HK-2 (cell line): ENCODE results near the gene SLC25A38.
A peak's percentile ranks its signal among the peaks of the same experiment; 100 is the strongest.
"Not testable (repeated sequence)": the region's sequence is repeated elsewhere in the genome, so short reads cannot be mapped to it uniquely, and the experiment has no call there.

Experiments used
- DNase-seq: peaks from one replicate; pipeline ENCODE4 v3.0.0-alpha.2; 2018; ENCODE audit not compliant: unreplicated experiment

The SLC25A38 gene

GRCh38 chr3:39407259-39407629 lies 24.1 kb downstream of the SLC25A38 start:
- no peak for DNase-seq

- DNase-seq = no peak
Measured at GRCh38 chr3:39407773-39408492, 24.8 kb downstream of the SLC25A38 start.

- no peak for DNase-seq
Measured at GRCh38 chr3:39408493-39409372, 25.6 kb downstream of the SLC25A38 start.

- DNase-seq = no peak
Measured at GRCh38 chr3:39409514-39410136, 26.5 kb downstream of the SLC25A38 start.

- DNase-seq = no peak
Measured at GRCh38 chr3:39410893-39411292, 27.7 kb downstream of the SLC25A38 start.

- no peak for DNase-seq
Measured at GRCh38 chr3:39412668-39413260, 29.6 kb downstream of the SLC25A38 start.

GRCh38 chr3:39413691-39414420 lies 30.7 kb downstream of the SLC25A38 start:
- DNase-seq = no peak

DNA sequence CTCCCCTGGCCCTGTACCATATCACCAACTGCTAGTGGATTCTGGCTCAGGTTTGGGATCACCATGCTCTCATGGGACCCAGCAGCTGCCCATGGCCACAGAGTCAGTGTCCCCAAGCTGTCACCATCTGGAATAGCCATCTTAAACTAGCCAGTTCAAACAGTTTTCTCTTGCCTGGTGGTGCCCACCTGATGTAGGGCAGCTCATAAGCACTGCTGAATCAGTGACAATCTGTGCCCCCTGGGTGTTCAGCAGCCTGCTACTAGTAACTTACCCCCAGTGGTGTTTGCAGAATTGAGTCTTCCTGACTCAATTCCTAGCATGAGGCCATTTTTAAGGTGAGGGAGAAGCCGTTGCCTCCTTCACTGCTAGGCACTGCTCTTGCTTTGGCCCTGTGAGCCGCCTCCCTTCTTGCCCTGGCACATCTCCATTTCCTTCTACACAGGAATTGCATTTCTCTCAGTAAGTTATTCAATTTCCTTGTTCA lies 31.3 kb downstream of the SLC25A38 start:
- DNase-seq = peak; percentile 27

DNA sequence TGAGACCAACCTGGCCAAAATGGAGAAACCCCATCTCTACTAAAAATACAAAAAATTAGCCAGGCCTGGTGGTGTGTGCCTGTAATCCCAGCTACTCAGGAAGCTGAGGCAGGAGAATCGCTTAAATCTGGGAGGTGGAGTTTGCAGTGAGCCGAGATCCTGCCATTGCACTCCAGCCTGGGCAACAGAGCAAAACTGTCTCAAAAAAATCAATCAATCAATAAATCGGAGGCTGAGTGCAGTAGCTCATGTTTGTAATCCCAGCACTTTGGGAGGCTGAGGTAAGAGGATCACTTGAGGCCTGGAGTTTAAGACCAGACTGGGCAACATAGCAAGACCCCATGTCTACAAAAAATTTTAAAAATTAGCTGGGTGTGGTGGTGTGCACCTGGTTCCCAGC lies 32.1 kb downstream of the SLC25A38 start:
- DNase-seq = not testable (repeated sequence)

GRCh38 chr3:39415983-39416382 lies 32.8 kb downstream of the SLC25A38 start:
- DNase-seq = no peak

- not testable (repeated sequence) for DNase-seq
Measured at GRCh38 chr3:39416998-39417397, 33.8 kb downstream of the SLC25A38 start.

DNA sequence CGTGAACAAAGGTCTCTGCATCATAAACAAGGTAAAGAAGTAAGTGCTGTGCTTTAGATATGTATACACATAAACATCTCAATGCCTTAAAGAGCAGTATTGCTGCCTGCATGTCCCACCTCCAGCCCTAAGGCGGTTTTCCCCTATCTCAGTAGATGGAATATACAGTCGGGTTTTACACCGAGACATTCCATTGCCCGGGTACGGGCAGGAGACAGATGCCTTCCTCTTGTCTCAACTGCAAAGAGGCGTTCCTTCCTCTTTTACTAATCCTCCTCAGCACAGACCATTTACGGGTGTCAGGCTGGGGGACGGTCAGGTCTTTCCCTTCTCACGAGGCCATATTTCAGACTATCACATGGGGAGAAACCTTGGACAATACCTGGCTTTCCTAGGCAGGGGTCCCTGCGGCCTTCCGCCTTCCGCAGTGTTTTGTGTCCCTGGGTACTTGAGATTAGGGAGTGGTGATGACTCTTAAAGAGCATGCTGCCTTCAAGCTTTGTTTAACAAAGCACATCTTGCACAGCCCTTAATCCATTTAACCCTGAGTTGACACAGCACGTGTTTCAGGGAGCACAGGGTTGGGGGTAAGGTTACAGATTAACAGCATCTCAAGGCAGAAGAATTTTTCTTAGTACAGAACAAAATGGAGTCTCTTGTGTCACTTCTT lies 35.5 kb downstream of the SLC25A38 start:
- not testable (repeated sequence) for DNase-seq

- DNase-seq = no peak
Measured at GRCh38 chr3:39419742-39420315, 36.7 kb downstream of the SLC25A38 start.

GRCh38 chr3:39420543-39420942 lies 37.4 kb downstream of the SLC25A38 start:
- DNase-seq = no peak

- no peak for DNase-seq
Measured at GRCh38 chr3:39423436-39423970, 40.3 kb downstream of the SLC25A38 start.

DNA sequence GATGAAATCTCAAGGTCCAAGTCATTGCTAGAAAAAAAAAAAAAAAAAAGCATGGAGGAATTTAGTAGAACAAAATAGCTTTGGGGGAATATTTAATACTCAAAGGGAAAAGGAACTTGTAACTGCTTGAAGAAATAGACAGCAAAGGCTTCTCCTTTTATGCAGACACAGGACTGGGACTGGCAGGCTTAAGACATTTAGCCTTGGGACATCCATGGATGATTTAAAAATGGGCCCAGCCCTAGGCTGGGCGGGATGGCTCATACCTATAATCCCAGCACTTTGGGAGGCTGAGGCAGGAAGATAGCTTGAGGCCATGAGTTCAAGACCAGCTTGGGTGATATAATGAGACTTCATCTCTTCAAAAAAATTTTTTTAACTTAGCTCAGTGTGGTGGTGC lies 43.1 kb downstream of the SLC25A38 start:
- DNase-seq = no peak

DNA sequence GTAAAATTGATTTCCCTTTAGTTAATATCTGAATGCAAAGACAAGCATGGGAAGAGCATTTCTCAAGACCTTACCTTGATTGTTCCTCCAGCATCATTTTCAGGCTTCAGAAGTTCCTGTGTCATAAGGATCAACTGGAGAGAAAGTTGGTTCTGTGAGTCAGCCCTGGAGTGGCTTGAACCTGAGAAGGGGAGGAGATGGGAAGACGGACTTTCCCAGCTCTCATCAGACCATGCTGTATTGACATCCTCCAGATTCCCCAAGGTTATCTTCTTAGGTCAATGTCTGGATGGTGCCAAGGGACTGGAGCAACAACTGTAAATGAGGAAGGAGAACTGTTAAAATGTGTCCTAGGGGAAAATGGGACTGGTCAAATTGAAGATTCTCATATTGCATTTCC lies 44.3 kb downstream of the SLC25A38 start:
- DNase-seq = no peak

GRCh38 chr3:39428745-39429201 lies 45.6 kb downstream of the SLC25A38 start:
- DNase-seq = no peak

DNA sequence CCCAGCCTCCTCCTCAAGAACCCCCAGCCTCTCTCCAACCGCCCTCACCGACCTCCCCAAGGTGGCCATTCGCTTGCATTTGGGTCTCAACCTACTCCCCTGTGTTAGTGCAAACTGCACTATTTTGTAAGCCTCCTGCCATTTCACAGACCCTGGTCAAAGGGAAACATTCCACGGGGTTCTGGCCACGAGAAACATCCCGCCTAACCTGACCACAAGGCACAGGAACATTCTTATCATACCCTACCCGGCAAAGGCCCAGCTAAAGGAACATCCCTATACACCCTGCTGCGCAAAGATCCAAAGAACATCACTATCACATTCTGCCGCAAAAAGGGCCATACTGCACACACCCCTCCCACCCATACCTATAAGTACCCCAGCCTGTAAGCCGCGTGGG lies 46.3 kb downstream of the SLC25A38 start:
- no peak for DNase-seq

DNA sequence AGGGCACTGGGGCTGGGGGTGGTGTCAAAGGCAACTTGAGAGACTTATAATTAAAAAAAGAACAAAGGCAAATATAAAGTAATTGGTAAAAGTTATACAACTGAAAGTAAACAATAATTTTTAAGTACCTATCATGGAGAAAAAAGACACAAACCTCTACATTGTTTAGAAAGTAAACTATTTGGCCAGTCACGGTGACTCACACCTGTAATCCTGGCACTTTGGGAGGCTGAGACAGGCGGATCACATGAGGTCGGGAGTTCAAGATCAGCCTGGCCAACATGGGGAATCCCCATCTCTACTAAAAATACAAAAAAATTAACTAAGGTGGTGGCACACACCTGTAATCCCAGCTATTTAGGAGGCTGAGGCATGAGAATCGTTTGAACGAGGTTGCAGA lies 49.2 kb downstream of the SLC25A38 start:
- DNase-seq = no peak
